Measurements from ENCODE around the gene CD74. TPM values are rescaled to one million over a fixed set of nuclear protein-coding genes. Genes with fewer than 3 reads are reported as not detected.

CD74 gene
- total and polyA plus RNA-seq, 2 of the 13 experiments (the other 11 are each of a cell fraction or from before 2014, with no cell fraction given), result 34.1 to 84.4 TPM

GRCh38 chr5:150412319-150413175 lies at the start of gene CD74 (continued):
- TF ChIP-seq, protein P1, sequence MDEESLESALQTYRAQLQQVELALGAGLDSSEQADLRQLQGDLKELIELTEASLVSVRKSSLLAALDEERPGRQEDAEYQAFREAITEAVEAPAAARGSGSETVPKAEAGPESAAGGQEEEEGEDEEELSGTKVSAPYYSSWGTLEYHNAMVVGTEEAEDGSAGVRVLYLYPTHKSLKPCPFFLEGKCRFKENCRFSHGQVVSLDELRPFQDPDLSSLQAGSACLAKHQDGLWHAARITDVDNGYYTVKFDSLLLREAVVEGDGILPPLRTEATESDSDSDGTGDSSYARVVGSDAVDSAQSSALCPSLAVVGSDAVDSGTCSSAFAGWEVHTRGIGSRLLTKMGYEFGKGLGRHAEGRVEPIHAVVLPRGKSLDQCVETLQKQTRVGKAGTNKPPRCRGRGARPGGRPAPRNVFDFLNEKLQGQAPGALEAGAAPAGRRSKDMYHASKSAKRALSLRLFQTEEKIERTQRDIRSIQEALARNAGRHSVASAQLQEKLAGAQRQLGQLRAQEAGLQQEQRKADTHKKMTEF (CRISPR knock-in tag; IDR thresholded peaks at IDR 0.05), result peak; percentile 60; the same call in 1 of the 2 replicates
- TF ChIP-seq ZNF530 (CRISPR knock-in tag; IDR thresholded peaks at IDR 0.05; ENCODE audit: low read depth) (no peak), SNAI1 (CRISPR knock-in tag; IDR thresholded peaks at IDR 0.05; ENCODE audit: borderline replicate concordance) (no peak), NFE2L2 (IDR thresholded peaks at IDR 0.05; ENCODE audit: low read length) (no peak), ZNF772 (CRISPR knock-in tag; IDR thresholded peaks at IDR 0.05) (peak; percentile 32; the same call in 1 of the 2 replicates), KDM5A (IDR thresholded peaks at IDR 0.05; ENCODE audit: borderline replicate concordance, low read length) (no peak; the same call in 1 of the 2 replicates), HOXA5 (CRISPR knock-in tag; IDR thresholded peaks at IDR 0.05) (0 out of 2 replicates have a peak, but pooled peaks have one; percentile 48), FOXO1 (CRISPR knock-in tag; IDR thresholded peaks at IDR 0.05) (no peak), ZNF766 (CRISPR knock-in tag; IDR thresholded peaks at IDR 0.05; ENCODE audit: borderline replicate concordance) (no peak), REL (CRISPR knock-in tag; conservative IDR thresholded peaks at IDR 0.05) (no peak), ZFP90 (CRISPR knock-in tag; IDR thresholded peaks at IDR 0.05; ENCODE audit: borderline replicate concordance) (peak; percentile 77; the same call in 1 of the 2 replicates), JUN (CRISPR knock-in tag; IDR thresholded peaks at IDR 0.05) (no peak), TARDBP (CRISPR knock-in tag; IDR thresholded peaks at IDR 0.05) (0 out of 2 replicates have a peak, but pooled peaks have one; percentile 20), ZNF333 (CRISPR knock-in tag; IDR thresholded peaks at IDR 0.05; ENCODE audit: borderline replicate concordance) (no peak), PHF20 (CRISPR knock-in tag; IDR thresholded peaks at IDR 0.05) (0 out of 2 replicates have a peak, but pooled peaks have one; percentile 41), ZNF577 (CRISPR knock-in tag; IDR thresholded peaks at IDR 0.05; ENCODE audit: borderline replicate concordance, low read depth) (no peak)
- TF ChIP-seq, protein P2, sequence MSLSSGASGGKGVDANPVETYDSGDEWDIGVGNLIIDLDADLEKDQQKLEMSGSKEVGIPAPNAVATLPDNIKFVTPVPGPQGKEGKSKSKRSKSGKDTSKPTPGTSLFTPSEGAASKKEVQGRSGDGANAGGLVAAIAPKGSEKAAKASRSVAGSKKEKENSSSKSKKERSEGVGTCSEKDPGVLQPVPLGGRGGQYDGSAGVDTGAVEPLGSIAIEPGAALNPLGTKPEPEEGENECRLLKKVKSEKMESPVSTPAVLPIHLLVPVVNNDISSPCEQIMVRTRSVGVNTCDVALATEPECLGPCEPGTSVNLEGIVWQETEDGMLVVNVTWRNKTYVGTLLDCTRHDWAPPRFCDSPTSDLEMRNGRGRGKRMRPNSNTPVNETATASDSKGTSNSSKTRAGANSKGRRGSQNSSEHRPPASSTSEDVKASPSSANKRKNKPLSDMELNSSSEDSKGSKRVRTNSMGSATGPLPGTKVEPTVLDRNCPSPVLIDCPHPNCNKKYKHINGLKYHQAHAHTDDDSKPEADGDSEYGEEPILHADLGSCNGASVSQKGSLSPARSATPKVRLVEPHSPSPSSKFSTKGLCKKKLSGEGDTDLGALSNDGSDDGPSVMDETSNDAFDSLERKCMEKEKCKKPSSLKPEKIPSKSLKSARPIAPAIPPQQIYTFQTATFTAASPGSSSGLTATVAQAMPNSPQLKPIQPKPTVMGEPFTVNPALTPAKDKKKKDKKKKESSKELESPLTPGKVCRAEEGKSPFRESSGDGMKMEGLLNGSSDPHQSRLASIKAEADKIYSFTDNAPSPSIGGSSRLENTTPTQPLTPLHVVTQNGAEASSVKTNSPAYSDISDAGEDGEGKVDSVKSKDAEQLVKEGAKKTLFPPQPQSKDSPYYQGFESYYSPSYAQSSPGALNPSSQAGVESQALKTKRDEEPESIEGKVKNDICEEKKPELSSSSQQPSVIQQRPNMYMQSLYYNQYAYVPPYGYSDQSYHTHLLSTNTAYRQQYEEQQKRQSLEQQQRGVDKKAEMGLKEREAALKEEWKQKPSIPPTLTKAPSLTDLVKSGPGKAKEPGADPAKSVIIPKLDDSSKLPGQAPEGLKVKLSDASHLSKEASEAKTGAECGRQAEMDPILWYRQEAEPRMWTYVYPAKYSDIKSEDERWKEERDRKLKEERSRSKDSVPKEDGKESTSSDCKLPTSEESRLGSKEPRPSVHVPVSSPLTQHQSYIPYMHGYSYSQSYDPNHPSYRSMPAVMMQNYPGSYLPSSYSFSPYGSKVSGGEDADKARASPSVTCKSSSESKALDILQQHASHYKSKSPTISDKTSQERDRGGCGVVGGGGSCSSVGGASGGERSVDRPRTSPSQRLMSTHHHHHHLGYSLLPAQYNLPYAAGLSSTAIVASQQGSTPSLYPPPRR (CRISPR knock-in tag; IDR thresholded peaks at IDR 0.05; ENCODE audit: borderline replicate concordance), result peak; percentile 56; the same call in 1 of the 2 replicates
- TF ChIP-seq, protein P3, sequence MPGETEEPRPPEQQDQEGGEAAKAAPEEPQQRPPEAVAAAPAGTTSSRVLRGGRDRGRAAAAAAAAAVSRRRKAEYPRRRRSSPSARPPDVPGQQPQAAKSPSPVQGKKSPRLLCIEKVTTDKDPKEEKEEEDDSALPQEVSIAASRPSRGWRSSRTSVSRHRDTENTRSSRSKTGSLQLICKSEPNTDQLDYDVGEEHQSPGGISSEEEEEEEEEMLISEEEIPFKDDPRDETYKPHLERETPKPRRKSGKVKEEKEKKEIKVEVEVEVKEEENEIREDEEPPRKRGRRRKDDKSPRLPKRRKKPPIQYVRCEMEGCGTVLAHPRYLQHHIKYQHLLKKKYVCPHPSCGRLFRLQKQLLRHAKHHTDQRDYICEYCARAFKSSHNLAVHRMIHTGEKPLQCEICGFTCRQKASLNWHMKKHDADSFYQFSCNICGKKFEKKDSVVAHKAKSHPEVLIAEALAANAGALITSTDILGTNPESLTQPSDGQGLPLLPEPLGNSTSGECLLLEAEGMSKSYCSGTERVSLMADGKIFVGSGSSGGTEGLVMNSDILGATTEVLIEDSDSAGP (CRISPR knock-in tag; IDR thresholded peaks at IDR 0.05; ENCODE audit: borderline replicate concordance), result peak; percentile 97
- TF ChIP-seq, protein P4, sequence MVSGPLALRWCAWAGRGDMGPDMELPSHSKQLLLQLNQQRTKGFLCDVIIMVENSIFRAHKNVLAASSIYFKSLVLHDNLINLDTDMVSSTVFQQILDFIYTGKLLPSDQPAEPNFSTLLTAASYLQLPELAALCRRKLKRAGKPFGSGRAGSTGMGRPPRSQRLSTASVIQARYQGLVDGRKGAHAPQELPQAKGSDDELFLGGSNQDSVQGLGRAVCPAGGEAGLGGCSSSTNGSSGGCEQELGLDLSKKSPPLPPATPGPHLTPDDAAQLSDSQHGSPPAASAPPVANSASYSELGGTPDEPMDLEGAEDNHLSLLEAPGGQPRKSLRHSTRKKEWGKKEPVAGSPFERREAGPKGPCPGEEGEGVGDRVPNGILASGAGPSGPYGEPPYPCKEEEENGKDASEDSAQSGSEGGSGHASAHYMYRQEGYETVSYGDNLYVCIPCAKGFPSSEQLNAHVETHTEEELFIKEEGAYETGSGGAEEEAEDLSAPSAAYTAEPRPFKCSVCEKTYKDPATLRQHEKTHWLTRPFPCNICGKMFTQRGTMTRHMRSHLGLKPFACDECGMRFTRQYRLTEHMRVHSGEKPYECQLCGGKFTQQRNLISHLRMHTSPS (CRISPR knock-in tag; IDR thresholded peaks at IDR 0.05; ENCODE audit: low read depth), result no peak

All from HepG2 (cell line).